Measurements from ENCODE around the gene INPP5A. TPM values are rescaled to one million over a fixed set of nuclear protein-coding genes. Genes with fewer than 3 reads are reported as not detected.

Gene INPP5A
- total RNA-seq, 1 experiment from 2014 or later, result 12.3 TPM

GRCh38 chr10:132556994-132557441 lies 19.4 kb downstream of the INPP5A start:
- Histone ChIP-seq H3K9me2 (ENCODE audit: insufficient read depth) (no peaks in the 10 kb centered on the region), H3K4me1 (ENCODE audit: control insufficient read depth in 1 of 2, insufficient read depth in 2 of 2, low read length in 2 of 2) (no peaks in the 10 kb centered on the region), H2AFZ (ENCODE audit: low read depth, low read length, poor library complexity, severe bottlenecking) (no peak overlapping the region), H3K9me3 (ENCODE audit: control insufficient read depth in 1 of 2, insufficient read depth in 1 of 2, low read depth in 1 of 2, low read length in 2 of 2) (no peaks in the 10 kb centered on the region), H3K27me3 (ENCODE audit: insufficient read depth, low read length) (no peaks in the 10 kb centered on the region), H3K27ac (ENCODE audit: low read depth, low read length) (no peak overlapping the region), H3K36me3 (ENCODE audit: control insufficient read depth in 1 of 2, insufficient read depth in 2 of 2, low read length in 2 of 2) (no peaks in the 10 kb centered on the region), H4K20me1 (ENCODE audit: insufficient read depth) (no peaks in the 10 kb centered on the region), H3K4me2 (ENCODE audit: low read length) (no peak overlapping the region), H3K4me3 (replicated peaks in 1 of 2; ENCODE audit: low read depth in 1 of 2, low read length in 2 of 2) (no peak overlapping the region), H3K9ac (ENCODE audit: low read length) (no peak overlapping the region), H3K79me2 (ENCODE audit: insufficient read depth, low read length) (no peaks in the 10 kb centered on the region)
- ChIA-PET CTCF (no interaction called here), RAD21 (ENCODE audit: low non-redundant PET in 1 of 2, low total read pairs in 2 of 2, uncharacterized antibody in 2 of 2, unreplicated experiment in 2 of 2) (no interaction called here), POLR2A (no interaction called here)
- ATAC-seq, result no peak
- BruUV-seq (replicated peaks), result no TSS peak
- DNase-seq (ENCODE audit: low read depth, low spot score), result no peak
- intact Hi-C loops (cut with micrococcal nuclease), result no loop called here
- TF ChIP-seq SIN3A (IDR thresholded peaks at IDR 0.05; ENCODE audit: low read depth) (no peak), EZH2phosphoT487 (IDR thresholded peaks at IDR 0.05; ENCODE audit: borderline replicate concordance) (no peak), CEBPB (IDR thresholded peaks at IDR 0.05; ENCODE audit: low read depth) (no peak), ATF3 (IDR thresholded peaks at IDR 0.05) (no peak), YY1 (IDR thresholded peaks at IDR 0.05; ENCODE audit: extremely low read depth, insufficient replicate concordance, low read depth, low read length) (no peak), REST (IDR thresholded peaks at IDR 0.05; ENCODE audit: low read depth) (no peak), JUND (IDR thresholded peaks at IDR 0.05) (no peak), EGR1 (IDR thresholded peaks at IDR 0.05; ENCODE audit: low read depth) (no peak), CBX3 (IDR thresholded peaks at IDR 0.05; ENCODE audit: low read depth) (no peak), SRF (IDR thresholded peaks at IDR 0.05; ENCODE audit: low read depth) (no peak), TCF7L2 (IDR thresholded peaks at IDR 0.05; ENCODE audit: borderline replicate concordance, extremely low read depth, insufficient read depth, insufficient read length) (no peak)
